Measurements from ENCODE around the gene ATE1. TPM values are rescaled to one million over a fixed set of nuclear protein-coding genes. Genes with fewer than 3 reads are reported as not detected.

Gene ATE1
- total RNA-seq, 1 experiment from 2014 or later: 18.7 TPM

GRCh38 chr10:121734589-121735045 is 193.2 kb downstream of the ATE1 start:
- H3K4me3 Mint-ChIP-seq (ENCODE audit: low read depth, unreplicated experiment): no peak overlapping the region
- DNase-seq: no peak
- no TSS peak for BruUV-seq (replicated peaks)
- no peak overlapping the region for H3K27ac Mint-ChIP-seq (ENCODE audit: unreplicated experiment)
- TF ChIP-seq CTCF (IDR thresholded peaks at IDR 0.05; ENCODE audit: unreplicated experiment): peak; percentile 39
- no peaks in the 10 kb centered on the region for H3K36me3 Mint-ChIP-seq (ENCODE audit: insufficient read depth, unreplicated experiment)
- H3K4me1 Mint-ChIP-seq (ENCODE audit: low read depth, unreplicated experiment): no peaks in the 10 kb centered on the region
- H3K9me3 Mint-ChIP-seq (ENCODE audit: low read depth, unreplicated experiment): no peaks in the 10 kb centered on the region
- intact Hi-C loops (cut with micrococcal nuclease; ENCODE audit: unreplicated experiment): loop anchor here (2.0 kb wide), 1 partner anchor 792 kb away; no protein-coding TSS in a partner anchor
- CTCF ChIA-PET: no interaction called here
- no peaks in the 10 kb centered on the region for H3K27me3 Mint-ChIP-seq (ENCODE audit: unreplicated experiment)

GRCh38 chr10:121732656-121733445 is 195.0 kb downstream of the ATE1 start:
- no peak overlapping the region for H3K27ac Mint-ChIP-seq (ENCODE audit: unreplicated experiment)
- no peak for TF ChIP-seq CTCF (IDR thresholded peaks at IDR 0.05; ENCODE audit: unreplicated experiment)
- CTCF ChIA-PET: no interaction called here

GRCh38 chr10:121732172-121732571 is 195.7 kb downstream of the ATE1 start:
- H3K9me3 Mint-ChIP-seq (ENCODE audit: low read depth, unreplicated experiment): no peaks in the 10 kb centered on the region
- H3K27ac Mint-ChIP-seq (ENCODE audit: unreplicated experiment): no peak overlapping the region
- no peak for DNase-seq
- H3K4me3 Mint-ChIP-seq (ENCODE audit: low read depth, unreplicated experiment): no peak overlapping the region
- intact Hi-C loops (cut with micrococcal nuclease; ENCODE audit: unreplicated experiment): no loop called here
- no peaks in the 10 kb centered on the region for H3K27me3 Mint-ChIP-seq (ENCODE audit: unreplicated experiment)
- H3K4me1 Mint-ChIP-seq (ENCODE audit: low read depth, unreplicated experiment): no peaks in the 10 kb centered on the region
- BruUV-seq (replicated peaks): no TSS peak
- CTCF ChIA-PET: no interaction called here
- TF ChIP-seq CTCF (IDR thresholded peaks at IDR 0.05; ENCODE audit: unreplicated experiment): no peak
- H3K36me3 Mint-ChIP-seq (ENCODE audit: insufficient read depth, unreplicated experiment): no peaks in the 10 kb centered on the region

More at GRCh38 chr10:121732656-121733445, 195.0 kb downstream of the ATE1 start:
- Mint-ChIP-seq H3K27me3 (ENCODE audit: unreplicated experiment) (no peaks in the 10 kb centered on the region), H3K36me3 (ENCODE audit: insufficient read depth, unreplicated experiment) (no peaks in the 10 kb centered on the region), H3K9me3 (ENCODE audit: low read depth, unreplicated experiment) (no peaks in the 10 kb centered on the region), H3K4me3 (ENCODE audit: low read depth, unreplicated experiment) (no peak overlapping the region), H3K4me1 (ENCODE audit: low read depth, unreplicated experiment) (no peaks in the 10 kb centered on the region)
- intact Hi-C loops (cut with micrococcal nuclease; ENCODE audit: unreplicated experiment): no loop called here
- no peak for DNase-seq
- no TSS peak for BruUV-seq (replicated peaks)

GRCh38 chr10:121724282-121724681 is 203.5 kb downstream of the ATE1 start:
- BruUV-seq (replicated peaks): no TSS peak
- no peaks in the 10 kb centered on the region for H3K36me3 Mint-ChIP-seq (ENCODE audit: insufficient read depth, unreplicated experiment)

More at GRCh38 chr10:121724282-121724681, 203.5 kb downstream of the ATE1 start:
- H3K9me3 Mint-ChIP-seq (ENCODE audit: low read depth, unreplicated experiment): peaks cover 3% of the 10 kb centered on the region
- TF ChIP-seq CTCF (IDR thresholded peaks at IDR 0.05; ENCODE audit: unreplicated experiment): no peak
- no peak for DNase-seq
- H3K4me3 Mint-ChIP-seq (ENCODE audit: low read depth, unreplicated experiment): no peak overlapping the region
- H3K4me1 Mint-ChIP-seq (ENCODE audit: low read depth, unreplicated experiment): no peaks in the 10 kb centered on the region
- intact Hi-C loops (cut with micrococcal nuclease; ENCODE audit: unreplicated experiment): no loop called here
- no peak overlapping the region for H3K27ac Mint-ChIP-seq (ENCODE audit: unreplicated experiment)
- H3K27me3 Mint-ChIP-seq (ENCODE audit: unreplicated experiment): peaks cover 12% of the 10 kb centered on the region
- CTCF ChIA-PET: interaction anchor here (0.6 kb wide), 1 partner anchor 38 kb away, joined by 3 read pairs; no protein-coding TSS in a partner anchor

Data from Calu3 (cell line).